ENCODE results near the gene MLLT1. TPM values are rescaled to one million over a fixed set of nuclear protein-coding genes. Genes with fewer than 3 reads are reported as not detected.

Gene MLLT1
- total RNA-seq, 4 donors from 2014 or later = 7.0 to 19.0 (median 10.4) TPM

GRCh38 chr19:6286676-6287075 lies 6.9 kb upstream of the MLLT1 start:
- TF ChIP-seq CTCF (IDR thresholded peaks at IDR 0.05; ENCODE audit: low read depth) = no peak

GRCh38 chr19:6279620-6279930 lies 200 bp downstream of the MLLT1 start:
- TF ChIP-seq CTCF (IDR thresholded peaks at IDR 0.05; ENCODE audit: low read depth) = no peak

- TF ChIP-seq CTCF (IDR thresholded peaks at IDR 0.05; ENCODE audit: low read depth) = no peak
These were observed 795 bp downstream of the MLLT1 start for GRCh38 chr19:6278740-6279619.

- TF ChIP-seq CTCF (IDR thresholded peaks at IDR 0.05; ENCODE audit: low read depth) = no peak
These were observed 1.7 kb downstream of the MLLT1 start for GRCh38 chr19:6278051-6278450.

GRCh38 chr19:6276447-6276846 lies 3.3 kb downstream of the MLLT1 start:
- TF ChIP-seq CTCF (IDR thresholded peaks at IDR 0.05; ENCODE audit: low read depth) = no peak

- TF ChIP-seq CTCF (IDR thresholded peaks at IDR 0.05; ENCODE audit: low read depth) = no peak
These were observed 4.5 kb downstream of the MLLT1 start for GRCh38 chr19:6275170-6275744.

GRCh38 chr19:6274756-6275155 lies 5.0 kb downstream of the MLLT1 start:
- TF ChIP-seq CTCF (IDR thresholded peaks at IDR 0.05; ENCODE audit: low read depth) = no peak

Data from subcutaneous adipose tissue (tissue), 4 donors.